ENCODE results near the gene RASSF4.
A peak's percentile ranks its signal among the peaks of the same experiment; 100 is the strongest.

RASSF4 gene

GRCh38 chr10:44960088-44960460 lies 472 bp downstream of the RASSF4 start:
- Histone ChIP-seq H3K27me3 (replicated peaks; ENCODE audit: control insufficient read depth, insufficient read depth, low read length) (no peaks in the 10 kb centered on the region), H3K36me3 (ENCODE audit: control insufficient read depth, insufficient read depth, low read length) (peaks cover 5% of the 10 kb centered on the region), H3K4me3 (replicated peaks; ENCODE audit: low read depth, low read length) (peak overlapping the region; percentile 81)
- TF ChIP-seq CTCF (IDR thresholded peaks at IDR 0.05; ENCODE audit: insufficient read depth, low read length, poor library complexity, severe bottlenecking): no peak
- DNase-seq (ENCODE audit: extremely low read depth, insufficient read length): no peak

GRCh38 chr10:44960482-44961229 lies 1.1 kb downstream of the RASSF4 start:
- no peak for DNase-seq (ENCODE audit: extremely low read depth, insufficient read length)
- no peak for TF ChIP-seq CTCF (IDR thresholded peaks at IDR 0.05; ENCODE audit: insufficient read depth, low read length, poor library complexity, severe bottlenecking)
- H3K4me3 ChIP-seq (replicated peaks; ENCODE audit: low read depth, low read length): peak overlapping the region; percentile 81
- H3K36me3 ChIP-seq (ENCODE audit: control insufficient read depth, insufficient read depth, low read length): peaks cover 5% of the 10 kb centered on the region
- no peaks in the 10 kb centered on the region for H3K27me3 ChIP-seq (replicated peaks; ENCODE audit: control insufficient read depth, insufficient read depth, low read length)

GRCh38 chr10:44961230-44961571 lies 1.6 kb downstream of the RASSF4 start:
- peak overlapping the region; percentile 81 for H3K4me3 ChIP-seq (replicated peaks; ENCODE audit: low read depth, low read length)
- no peak for DNase-seq (ENCODE audit: extremely low read depth, insufficient read length)
- H3K36me3 ChIP-seq (ENCODE audit: control insufficient read depth, insufficient read depth, low read length): peaks cover 2% of the 10 kb centered on the region

GRCh38 chr10:44961931-44962750 lies 2.5 kb downstream of the RASSF4 start:
- Histone ChIP-seq H3K27me3 (replicated peaks; ENCODE audit: control insufficient read depth, insufficient read depth, low read length) (no peaks in the 10 kb centered on the region), H3K4me3 (replicated peaks; ENCODE audit: low read depth, low read length) (no peak overlapping the region), H3K36me3 (ENCODE audit: control insufficient read depth, insufficient read depth, low read length) (no peaks in the 10 kb centered on the region)
- no peak for TF ChIP-seq CTCF (IDR thresholded peaks at IDR 0.05; ENCODE audit: insufficient read depth, low read length, poor library complexity, severe bottlenecking)
- no peak for DNase-seq (ENCODE audit: extremely low read depth, insufficient read length)

More at GRCh38 chr10:44961230-44961571, 1.6 kb downstream of the RASSF4 start:
- no peak for TF ChIP-seq CTCF (IDR thresholded peaks at IDR 0.05; ENCODE audit: insufficient read depth, low read length, poor library complexity, severe bottlenecking)
- H3K27me3 ChIP-seq (replicated peaks; ENCODE audit: control insufficient read depth, insufficient read depth, low read length): no peaks in the 10 kb centered on the region

GRCh38 chr10:44962870-44963738 lies 3.5 kb downstream of the RASSF4 start:
- Histone ChIP-seq H3K27me3 (replicated peaks; ENCODE audit: control insufficient read depth, insufficient read depth, low read length) (no peaks in the 10 kb centered on the region), H3K36me3 (ENCODE audit: control insufficient read depth, insufficient read depth, low read length) (no peaks in the 10 kb centered on the region), H3K4me3 (replicated peaks; ENCODE audit: low read depth, low read length) (peak overlapping the region; percentile 33)
- peak; percentile 55 for DNase-seq (ENCODE audit: extremely low read depth, insufficient read length)
- peak; percentile 28 for TF ChIP-seq CTCF (IDR thresholded peaks at IDR 0.05; ENCODE audit: insufficient read depth, low read length, poor library complexity, severe bottlenecking)
